ENCODE measurements around the gene ERV3-1. TPM values are rescaled to one million over a fixed set of nuclear protein-coding genes. Genes with fewer than 3 reads are reported as not detected.
"Not testable (repeated sequence)": the region's sequence is repeated elsewhere in the genome, so short reads cannot be mapped to it uniquely, and the experiment has no call there.

ERV3-1 gene
- total and polyA plus RNA-seq, 11 donors: 2.8 to 13.0 (median 5.7) TPM

- Histone ChIP-seq H3K27me3 (peaks cover 8 to 26% (median 18%) of the 10 kb centered on the region in 9 donors), H3K27ac (no peak overlapping the region), H3K4me3 (no peak overlapping the region), H3K36me3 (no peaks in the 10 kb centered on the region), H3K9me3 (no peaks in the 10 kb centered on the region), H3K4me1 (peaks cover 0 to 12% (median 8%) of the 10 kb centered on the region in 12 donors)
- ATAC-seq (peak in 3 of 4 donors; percentile 39 to 72 (median 44)), DNase-seq (no peak)
- TF ChIP-seq POLR2A (IDR thresholded peaks at IDR 0.05) (no peak), CTCF (IDR thresholded peaks at IDR 0.05) (peak; percentile 74 to 92 (median 86))
- intact Hi-C loops (cut with DNase I): loop anchor here in 8 of 10 donors (1.0 to 10.0 kb wide), 5 partner anchors 263 to 356 kb away; no protein-coding TSS in a partner anchor
- 0 to 10% (median 5%) methylated on average over 1 of the region's 1 CpG for WGBS, 4 donors
Observed at GRCh38 chr7:64951250-64951848, 55.1 kb downstream of the ERV3-1 start.

GRCh38 chr7:64950673-64951072, 55.8 kb downstream of the ERV3-1 start:
- not testable (repeated sequence) for H3K4me3 ChIP-seq, ATAC-seq, H3K27ac ChIP-seq, DNase-seq, H3K36me3 ChIP-seq, H3K9me3 ChIP-seq
- intact Hi-C loops (cut with DNase I): loop anchor here in 8 of 10 donors (1.0 to 10.0 kb wide), 5 partner anchors 264 to 357 kb away; no protein-coding TSS in a partner anchor
- Histone ChIP-seq H3K4me1 (peaks cover 0 to 12% (median 8%) of the 10 kb centered on the region in 12 donors), H3K27me3 (peaks cover 8 to 33% (median 19%) of the 10 kb centered on the region in 9 donors)
- 41 to 65% (median 53%) methylated on average over 9 of the region's 9 CpGs for WGBS, 4 donors

- H3K27me3 ChIP-seq: peaks cover 8 to 37% (median 27%) of the 10 kb centered on the region in 9 donors
- 87 to 98% (median 94%) methylated on average over 1 of the region's 1 CpG for WGBS, 4 donors
Observed at GRCh38 chr7:64948774-64949173, 57.7 kb downstream of the ERV3-1 start.

GRCh38 chr7:64947252-64948000, 59.1 kb downstream of the ERV3-1 start:
- Histone ChIP-seq H3K4me3 (peak overlapping the region in 11 of 12 donors; percentile 19 to 52 (median 45)), H3K4me1 (peaks cover 0 to 12% (median 8%) of the 10 kb centered on the region in 12 donors), H3K27ac (no peak overlapping the region), H3K27me3 (peaks cover 8 to 41% (median 27%) of the 10 kb centered on the region in 9 donors), H3K36me3 (no peaks in the 10 kb centered on the region), H3K9me3 (no peaks in the 10 kb centered on the region)
- no peak for TF ChIP-seq CTCF (IDR thresholded peaks at IDR 0.05)
- TF ChIP-seq POLR2A (IDR thresholded peaks at IDR 0.05): no peak
- DNase-seq (no peak), ATAC-seq (peak in 3 of 4 donors; percentile 55 to 69 (median 68))
- intact Hi-C loops (cut with DNase I): loop anchor here in 1 of 10 donors (2.0 kb wide), 1 partner anchor 359 kb away; no protein-coding TSS in a partner anchor
- 2 to 4% (median 3%) methylated on average over 11 to 59 of the region's 59 CpGs for WGBS, 4 donors

More at GRCh38 chr7:64948774-64949173, 57.7 kb downstream of the ERV3-1 start:
- DNase-seq; ATAC-seq; intact Hi-C loops (cut with DNase I); H3K27ac ChIP-seq; H3K9me3 ChIP-seq; H3K36me3 ChIP-seq; H3K4me3 ChIP-seq: not testable (repeated sequence)
- peaks cover 0 to 12% (median 8%) of the 10 kb centered on the region in 12 donors for H3K4me1 ChIP-seq

- intact Hi-C loops (cut with DNase I): loop anchor here in 1 of 10 donors (2.0 kb wide), 1 partner anchor 360 kb away; no protein-coding TSS in a partner anchor
- ATAC-seq: peak in 1 of 4 donors; percentile 47
- DNase-seq: peak in 1 of 5 donors; percentile 30
- WGBS, 4 donors: 41 to 52% (median 44%) methylated on average over 5 of the region's 5 CpGs
- TF ChIP-seq POLR2A (IDR thresholded peaks at IDR 0.05) (no peak), CTCF (IDR thresholded peaks at IDR 0.05) (peak in 1 of 12 donors; percentile 11)
- peaks cover 0 to 12% (median 8%) of the 10 kb centered on the region in 12 donors for H3K4me1 ChIP-seq
- H3K4me3 ChIP-seq: peak overlapping the region in 4 of 12 donors; percentile 37 to 50 (median 46)
- peaks cover 8 to 41% (median 27%) of the 10 kb centered on the region in 9 donors for H3K27me3 ChIP-seq
- no peak overlapping the region for H3K27ac ChIP-seq
- no peaks in the 10 kb centered on the region for H3K36me3 ChIP-seq
- H3K9me3 ChIP-seq: no peaks in the 10 kb centered on the region
Observed at GRCh38 chr7:64946772-64947171, 59.7 kb downstream of the ERV3-1 start.
